Mesodermal cell (in vitro differentiated cells): ENCODE data around the gene NTNG1.

Experiments used
- H3K27ac ChIP-seq: 2 replicates; pipeline ENCODE4 v1.7.0; 2013; ENCODE audit warnings: mild to moderate bottlenecking, low read depth, low read length, moderate library complexity; ENCODE audit not compliant: severe bottlenecking
- H3K36me3 ChIP-seq: 2 replicates; pipeline ENCODE4 v1.7.1; 2013; ENCODE audit warnings: mild to moderate bottlenecking, low read length, moderate library complexity; ENCODE audit not compliant: control insufficient read depth, insufficient read depth
- H3K4me1 ChIP-seq: one replicate; pipeline ENCODE4 v1.7.1; 2013; ENCODE audit warnings: mild to moderate bottlenecking, low read length; ENCODE audit not compliant: insufficient read depth, control insufficient read depth, poor library complexity, severe bottlenecking
- H3K4me3 ChIP-seq: 2 replicates; pipeline ENCODE4 v1.7.0; 2013; ENCODE audit warnings: low read length, control low read depth, mild to moderate bottlenecking; ENCODE audit not compliant: insufficient read depth, poor library complexity, severe bottlenecking; ENCODE audit errors: extremely low read depth
- H3K9me3 ChIP-seq: 2 replicates; pipeline ENCODE4 v1.7.1; 2013; ENCODE audit warnings: mild to moderate bottlenecking, low read length, moderate library complexity; ENCODE audit not compliant: control insufficient read depth
- WGBS, 2 experiments: methylation state at CpG; one replicate each; pipeline ENCODE4 v1.1.5; 2013; ENCODE audit warnings: missing lambda C conversion rate in 2 of 2; ENCODE audit not compliant: insufficient coverage in 2 of 2; 5-methylcytosine and 5-hydroxymethylcytosine counted together

NTNG1 gene

DNA sequence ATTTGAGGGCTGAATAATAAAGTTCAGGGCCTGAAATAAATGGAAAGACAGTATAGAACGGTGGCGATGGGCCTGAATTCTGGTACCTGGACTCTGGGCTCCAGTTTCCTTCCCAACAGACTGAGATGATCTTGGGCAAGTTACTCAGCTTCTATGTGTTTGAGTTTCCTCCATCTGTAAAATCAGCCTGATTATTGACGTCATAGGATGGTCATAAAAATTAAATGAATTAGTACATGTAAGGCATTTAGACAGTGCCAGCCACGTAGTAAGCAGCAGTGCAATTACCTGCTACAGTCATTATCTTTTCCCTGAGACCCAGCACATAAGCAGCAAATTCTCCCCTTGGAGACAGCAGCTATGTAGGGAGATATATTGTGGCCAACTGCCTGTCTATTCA, 260.9 kb downstream of the NTNG1 start:
- H3K4me1 ChIP-seq, result no peaks in the 10 kb centered on the region
- 100% methylated on average over 2 of the region's 4 CpGs for WGBS, 2 experiments
- H3K9me3 ChIP-seq, result no peaks in the 10 kb centered on the region
- no peak overlapping the region for H3K27ac ChIP-seq
- H3K36me3 ChIP-seq, result no peaks in the 10 kb centered on the region
- H3K4me3 ChIP-seq, result no peak overlapping the region

- no peaks in the 10 kb centered on the region for H3K36me3 ChIP-seq
- H3K4me1 ChIP-seq, result no peaks in the 10 kb centered on the region
- WGBS, 2 experiments, result no CpG with 5 or more reads among the region's 1 CpG
- no peak overlapping the region for H3K4me3 ChIP-seq
- H3K9me3 ChIP-seq, result no peaks in the 10 kb centered on the region
- H3K27ac ChIP-seq, result no peak overlapping the region
Measured at GRCh38 chr1:107404756-107405155, 263.9 kb downstream of the NTNG1 start.

DNA sequence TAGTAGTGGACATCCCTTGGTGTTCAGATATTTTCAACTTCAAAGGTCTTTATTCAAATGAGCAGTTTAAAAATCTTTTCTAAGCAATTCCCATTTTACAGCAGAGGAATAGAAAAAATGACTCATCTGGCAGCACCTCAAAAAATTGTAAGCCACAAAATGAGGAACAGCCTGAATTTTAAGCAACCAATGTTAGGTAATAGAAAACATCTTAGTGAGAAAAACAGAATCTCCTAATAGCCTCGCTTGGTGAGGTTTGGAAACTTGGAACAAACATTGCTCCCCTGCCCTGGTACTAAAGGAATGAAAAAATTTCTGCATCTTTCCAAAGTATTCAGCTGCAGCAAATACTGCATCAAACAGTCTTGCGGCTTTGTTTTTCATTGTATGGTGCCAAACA, 264.4 kb downstream of the NTNG1 start:
- no peak overlapping the region for H3K4me3 ChIP-seq
- H3K4me1 ChIP-seq, result no peaks in the 10 kb centered on the region
- no peaks in the 10 kb centered on the region for H3K9me3 ChIP-seq
- 79 to 100% methylated on average over 2 of the region's 2 CpGs for WGBS, 2 experiments
- no peaks in the 10 kb centered on the region for H3K36me3 ChIP-seq
- no peak overlapping the region for H3K27ac ChIP-seq

DNA sequence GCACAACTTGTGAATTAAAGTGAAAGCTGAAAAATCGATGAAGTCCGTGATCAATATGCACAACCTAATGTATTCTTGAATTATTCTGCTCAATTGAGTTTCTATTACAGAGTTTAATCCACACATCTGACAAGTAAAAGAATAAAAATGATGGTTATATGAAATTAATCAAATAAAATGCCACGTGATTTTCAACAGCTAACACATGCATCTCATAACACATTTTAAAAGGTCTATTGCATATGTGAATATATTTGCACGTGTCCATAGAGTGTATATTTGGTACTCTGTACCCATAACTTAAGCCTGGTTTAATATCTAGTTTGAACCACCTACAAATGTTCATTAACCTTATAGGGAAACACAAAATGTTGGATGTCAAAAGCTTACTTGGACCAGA, 266.2 kb downstream of the NTNG1 start:
- H3K27ac ChIP-seq, result no peak overlapping the region
- WGBS, 2 experiments, result no CpG with 5 or more reads among the region's 4 CpGs
- no peaks in the 10 kb centered on the region for H3K36me3 ChIP-seq
- no peaks in the 10 kb centered on the region for H3K4me1 ChIP-seq
- no peak overlapping the region for H3K4me3 ChIP-seq
- no peaks in the 10 kb centered on the region for H3K9me3 ChIP-seq

- Histone ChIP-seq H3K4me1 (no peaks in the 10 kb centered on the region), H3K4me3 (no peak overlapping the region), H3K36me3 (no peaks in the 10 kb centered on the region), H3K9me3 (no peaks in the 10 kb centered on the region), H3K27ac (no peak overlapping the region)
- 83 to 100% methylated on average over 1 of the region's 2 CpGs for WGBS, 2 experiments
Measured at GRCh38 chr1:107413546-107413945, 272.7 kb downstream of the NTNG1 start.

GRCh38 chr1:107413951-107414350, 273.1 kb downstream of the NTNG1 start:
- Histone ChIP-seq H3K4me3 (no peak overlapping the region), H3K9me3 (no peaks in the 10 kb centered on the region), H3K27ac (no peak overlapping the region), H3K4me1 (no peaks in the 10 kb centered on the region), H3K36me3 (no peaks in the 10 kb centered on the region)
- WGBS, 2 experiments, result 100% methylated on average over 1 of the region's 2 CpGs

- WGBS, 2 experiments, result 93 to 100% methylated on average over 1 to 2 of the region's 3 CpGs
- no peak overlapping the region for H3K4me3 ChIP-seq
- H3K27ac ChIP-seq, result no peak overlapping the region
- H3K4me1 ChIP-seq, result no peaks in the 10 kb centered on the region
- H3K9me3 ChIP-seq, result no peaks in the 10 kb centered on the region
- no peaks in the 10 kb centered on the region for H3K36me3 ChIP-seq
Measured at GRCh38 chr1:107414550-107414949, 273.7 kb downstream of the NTNG1 start.

GRCh38 chr1:107415241-107415640, 274.4 kb downstream of the NTNG1 start:
- Histone ChIP-seq H3K4me1 (no peaks in the 10 kb centered on the region), H3K27ac (no peak overlapping the region), H3K9me3 (no peaks in the 10 kb centered on the region), H3K36me3 (no peaks in the 10 kb centered on the region), H3K4me3 (no peak overlapping the region)
- 87 to 100% methylated on average over 2 to 4 of the region's 4 CpGs for WGBS, 2 experiments

- WGBS, 2 experiments, result 64 to 82% methylated on average over 1 to 2 of the region's 2 CpGs
- Histone ChIP-seq H3K4me1 (no peaks in the 10 kb centered on the region), H3K9me3 (no peaks in the 10 kb centered on the region), H3K27ac (no peak overlapping the region), H3K4me3 (no peak overlapping the region), H3K36me3 (no peaks in the 10 kb centered on the region)
Measured at GRCh38 chr1:107419003-107419402, 278.2 kb downstream of the NTNG1 start.

GRCh38 chr1:107422901-107423300, 282.1 kb downstream of the NTNG1 start:
- 100% methylated on average over 1 of the region's 1 CpG; no CpG with 5 or more reads in 1 of the 2 experiments for WGBS, 2 experiments
- Histone ChIP-seq H3K4me1 (no peaks in the 10 kb centered on the region), H3K36me3 (no peaks in the 10 kb centered on the region), H3K9me3 (no peaks in the 10 kb centered on the region), H3K4me3 (no peak overlapping the region), H3K27ac (no peak overlapping the region)

GRCh38 chr1:107430540-107431228, 289.8 kb downstream of the NTNG1 start:
- WGBS, 2 experiments, result 78 to 80% methylated on average over 7 to 11 of the region's 14 CpGs
- Histone ChIP-seq H3K4me3 (no peak overlapping the region), H3K4me1 (no peaks in the 10 kb centered on the region), H3K9me3 (no peaks in the 10 kb centered on the region), H3K27ac (no peak overlapping the region), H3K36me3 (no peaks in the 10 kb centered on the region)
